Vagina (tissue), 2 donors: ENCODE data around the gene TADA2B.
A peak's percentile ranks its signal among the peaks of the same experiment; 100 is the strongest.

ENCODE experiments used
- CTCF ChIP-seq, 3 experiments: fragments of 450-650 bp in 2 of 3; fragments of 200-600 bp in 1 of 3; sonication (generic) in 1 of 3; IDR thresholded peaks; one replicate each; pipeline ENCODE4 v1.5.1; 2017 to 2019; ENCODE audit warnings: antibody characterized with exemption in 3 of 3, mild to moderate bottlenecking in 2 of 3, moderate library complexity in 2 of 3
- POLR2A ChIP-seq, 2 donors: fragments of 450-650 bp; IDR thresholded peaks; one replicate each; pipeline ENCODE4 v1.6.1; 2017; ENCODE audit warnings: antibody characterized with exemption in 2 of 2, mild to moderate bottlenecking in 2 of 2, moderate library complexity in 2 of 2
- POLR2AphosphoS5 ChIP-seq, 2 donors: sonication (generic); formaldehyde crosslinking; IDR thresholded peaks; one replicate each; pipeline ENCODE4 v1.9.0; 2017; ENCODE audit warnings: antibody characterized with exemption in 2 of 2, mild to moderate bottlenecking in 2 of 2, low read depth in 1 of 2; ENCODE audit not compliant: insufficient read depth in 1 of 2

- TF ChIP-seq CTCF (IDR thresholded peaks at IDR 0.05) (peak in 1 of 3 experiments; percentile 4), POLR2AphosphoS5 (IDR thresholded peaks at IDR 0.05; ENCODE audit: insufficient read depth in 1 of 2, low read depth in 1 of 2) (peak in 1 of 2 donors; percentile 94), POLR2A (IDR thresholded peaks at IDR 0.05) (peak; percentile 3 to 87)
These were observed 25.2 kb downstream of the TADA2B start for GRCh38 chr4:7068279-7068842.
